ENCODE results near the gene MECR.

GRCh38 chr1:29177022-29177705 is 53.6 kb downstream of the MECR start:
- TF ChIP-seq CTCF (IDR thresholded peaks at IDR 0.05) (no peak), EP300 (IDR thresholded peaks at IDR 0.05) (no peak), POLR2A (IDR thresholded peaks at IDR 0.05) (no peak)

All from upper lobe of left lung (tissue), 4 donors.